NCI-H748 (cell line): ENCODE data around the gene RNGTT.
"Not testable (repeated sequence)": the region's sequence is repeated elsewhere in the genome, so short reads cannot be mapped to it uniquely, and the experiment has no call there.

Experiments
- DNase-seq: peaks from one replicate; lab custom pipeline; 2025; ENCODE audit not compliant: unreplicated experiment; lab: John Stamatoyannopoulos, UW

The RNGTT gene

GRCh38 chr6:88823998-88824397 is 139.4 kb downstream of the RNGTT start:
- DNase-seq = no peak

GRCh38 chr6:88815491-88815890 is 147.9 kb downstream of the RNGTT start:
- no peak for DNase-seq

GRCh38 chr6:88814909-88815308 is 148.5 kb downstream of the RNGTT start:
- DNase-seq = no peak

- no peak for DNase-seq
Observed at GRCh38 chr6:88813045-88813444, 150.4 kb downstream of the RNGTT start.

GRCh38 chr6:88810701-88811100 is 152.7 kb downstream of the RNGTT start:
- no peak for DNase-seq

GRCh38 chr6:88810089-88810488 is 153.3 kb downstream of the RNGTT start:
- DNase-seq = no peak

- no peak for DNase-seq
Observed at GRCh38 chr6:88808381-88808780, 155.0 kb downstream of the RNGTT start.

- DNase-seq = no peak
Observed at GRCh38 chr6:88807622-88808021, 155.8 kb downstream of the RNGTT start.

- DNase-seq = no peak
Observed at GRCh38 chr6:88806728-88807127, 156.7 kb downstream of the RNGTT start.

- no peak for DNase-seq
Observed at GRCh38 chr6:88804701-88805100, 158.7 kb downstream of the RNGTT start.

GRCh38 chr6:88785478-88785877 is 177.9 kb downstream of the RNGTT start:
- peak; percentile 29 for DNase-seq

- DNase-seq = peak; percentile 72
Observed at GRCh38 chr6:88780714-88781389, 182.6 kb downstream of the RNGTT start.

- DNase-seq = no peak
Observed at GRCh38 chr6:88775866-88776571, 187.4 kb downstream of the RNGTT start.

- not testable (repeated sequence) for DNase-seq
Observed at GRCh38 chr6:88768114-88768513, 195.3 kb downstream of the RNGTT start.

- no peak for DNase-seq
Observed at GRCh38 chr6:88764081-88764480, 199.3 kb downstream of the RNGTT start.

GRCh38 chr6:88763160-88763559 is 200.3 kb downstream of the RNGTT start:
- DNase-seq = no peak

GRCh38 chr6:88761237-88762031 is 202.0 kb downstream of the RNGTT start:
- no peak for DNase-seq

GRCh38 chr6:88760091-88760490 is 203.3 kb downstream of the RNGTT start:
- DNase-seq = no peak

GRCh38 chr6:88750936-88751335 is 212.5 kb downstream of the RNGTT start:
- no peak for DNase-seq

GRCh38 chr6:88749849-88750248 is 213.6 kb downstream of the RNGTT start:
- DNase-seq = no peak

- no peak for DNase-seq
Observed at GRCh38 chr6:88748141-88748540, 215.3 kb downstream of the RNGTT start.

GRCh38 chr6:88741939-88742338 is 221.5 kb downstream of the RNGTT start:
- no peak for DNase-seq
